Lung microvascular endothelial cell (primary cell): ENCODE results near the gene COMMD2. TPM values are rescaled to one million over a fixed set of nuclear protein-coding genes. Genes with fewer than 3 reads are reported as not detected.

Experiments
- DNase-seq, 2 donors: peaks; one replicate each; pipeline versions ENCODE4 v3.0.0 to v3.0.0-alpha.2; 2010; ENCODE audit warnings: low read depth in 2 of 2
- total RNA-seq: library from RNA; depleted of rRNA; stranded (reverse); fragments of >200 nt; gene quantifications from 2 replicates; pipeline ENCODE4 v1.2.1, GENCODE V29; 2014

COMMD2 gene
- total RNA-seq = 19.2 and 22.8 TPM in 2 replicates

DNA sequence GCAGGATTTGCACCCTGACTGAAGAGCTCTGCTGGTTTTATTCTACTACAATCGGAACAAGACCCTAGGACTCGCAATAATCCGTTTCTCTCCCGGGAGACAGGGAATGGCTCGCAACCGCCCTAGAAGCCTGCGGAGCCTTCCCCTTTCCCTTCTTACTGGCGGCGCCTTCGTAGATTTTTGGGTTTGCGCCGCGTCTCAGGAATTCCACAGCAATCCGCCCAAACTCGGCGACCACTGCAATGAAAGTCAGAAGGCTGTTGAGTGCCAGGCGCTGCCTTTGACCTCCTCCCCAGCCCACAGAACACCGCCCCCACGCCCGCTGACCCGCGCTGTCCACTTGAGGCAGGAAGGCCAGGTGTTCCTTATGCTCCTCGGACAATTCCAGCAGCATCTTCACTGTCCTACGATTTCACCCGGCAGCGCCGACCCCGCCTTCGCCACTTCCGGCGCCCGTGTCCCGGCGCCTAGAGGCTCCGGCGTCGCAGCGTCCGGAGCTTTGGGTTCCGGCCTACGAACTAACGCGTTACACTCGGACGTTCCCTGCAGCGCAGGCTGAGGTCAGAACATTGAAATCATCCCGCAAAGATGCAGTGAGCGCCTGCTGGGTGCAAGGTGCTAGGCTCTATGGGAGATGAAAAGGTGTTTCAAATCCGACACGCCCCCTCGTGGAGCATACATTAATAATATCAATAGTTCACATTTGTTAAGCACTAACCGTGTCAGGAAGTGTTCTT, at the start of gene COMMD2:
TSS of gene COMMD2 (minus strand) at position 439 of the 737 bp plus-strand sequence. CDS start at position 394, 45 bp downstream.
- peak; percentile 82 to 83 for DNase-seq

DNA sequence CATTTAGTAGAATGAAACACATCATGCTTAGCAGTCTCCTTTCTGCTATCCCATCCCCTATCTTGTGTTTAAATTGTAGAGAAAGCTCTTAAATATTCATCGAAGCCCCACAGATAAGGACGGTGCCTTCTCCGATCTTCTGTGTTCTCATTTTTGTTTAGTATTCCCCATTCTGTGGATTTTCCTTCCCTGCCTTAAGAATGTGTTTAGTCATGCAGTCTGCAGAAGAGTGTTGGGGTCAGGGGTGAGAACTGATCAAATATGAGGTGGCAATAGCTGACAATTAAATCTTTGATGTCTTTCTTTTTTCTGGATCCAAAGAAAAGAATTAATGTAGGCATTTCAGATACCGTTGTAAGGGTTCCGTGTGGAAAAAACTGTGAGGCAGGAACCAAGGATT, 49.4 kb upstream of the COMMD2 start:
- DNase-seq = no peak

DNA sequence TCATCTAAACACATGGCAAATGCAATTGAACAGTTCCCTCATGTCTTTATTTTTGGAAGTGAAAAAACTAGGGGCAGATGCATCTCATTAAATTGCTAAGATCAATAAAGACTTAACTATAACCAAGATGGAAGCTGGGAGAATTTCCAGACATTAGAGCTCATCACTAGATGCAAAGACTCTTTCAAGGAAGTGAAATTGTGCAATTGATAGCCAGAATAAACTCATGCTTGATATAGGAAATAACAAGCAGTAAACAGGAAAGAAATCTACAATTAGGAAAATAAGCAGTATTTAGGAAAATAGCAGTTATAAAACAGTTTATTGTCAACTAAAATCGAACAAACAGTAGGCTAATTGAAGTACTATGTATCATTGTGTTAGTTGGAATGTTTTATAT, 48.9 kb upstream of the COMMD2 start:
- no peak for DNase-seq

DNA sequence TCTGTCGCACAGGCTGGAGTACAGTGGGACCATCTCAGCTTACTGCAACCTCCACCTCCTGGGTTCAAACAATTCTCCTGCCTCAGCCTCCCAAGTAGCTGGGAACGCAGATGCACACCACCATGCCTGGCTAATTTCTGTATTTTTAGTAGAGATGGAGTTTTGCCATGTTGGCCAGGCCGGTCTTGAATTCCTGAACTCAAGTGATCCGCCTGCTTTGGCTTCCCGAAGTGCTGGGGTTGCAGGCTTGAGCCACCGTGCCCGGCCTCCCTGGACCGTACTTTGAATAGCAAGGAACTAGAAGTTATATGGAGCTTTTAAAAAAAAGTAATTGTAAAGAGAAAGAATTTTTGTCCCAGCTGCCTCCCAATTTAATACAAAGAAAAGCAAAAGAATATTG, 48.4 kb upstream of the COMMD2 start:
- no peak for DNase-seq

DNA sequence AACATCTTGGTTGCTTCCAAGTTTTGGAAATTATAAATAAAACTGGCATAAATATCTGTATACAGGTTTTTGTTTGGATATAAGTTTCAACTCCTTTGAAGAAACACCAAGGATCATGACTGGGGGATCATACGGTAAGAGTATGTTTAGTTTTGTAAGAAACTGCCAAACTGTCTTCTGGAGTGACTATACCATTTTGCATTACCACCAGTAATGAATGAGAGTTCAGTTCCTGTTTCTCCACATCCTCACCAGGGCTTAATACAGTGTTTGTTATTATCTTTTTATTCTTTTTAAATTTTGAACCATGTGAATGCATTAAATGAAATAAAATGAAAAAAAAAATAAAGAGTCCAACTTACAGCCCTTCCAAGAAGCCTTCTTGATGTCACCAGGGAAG, 43.7 kb upstream of the COMMD2 start:
- no peak for DNase-seq

DNA sequence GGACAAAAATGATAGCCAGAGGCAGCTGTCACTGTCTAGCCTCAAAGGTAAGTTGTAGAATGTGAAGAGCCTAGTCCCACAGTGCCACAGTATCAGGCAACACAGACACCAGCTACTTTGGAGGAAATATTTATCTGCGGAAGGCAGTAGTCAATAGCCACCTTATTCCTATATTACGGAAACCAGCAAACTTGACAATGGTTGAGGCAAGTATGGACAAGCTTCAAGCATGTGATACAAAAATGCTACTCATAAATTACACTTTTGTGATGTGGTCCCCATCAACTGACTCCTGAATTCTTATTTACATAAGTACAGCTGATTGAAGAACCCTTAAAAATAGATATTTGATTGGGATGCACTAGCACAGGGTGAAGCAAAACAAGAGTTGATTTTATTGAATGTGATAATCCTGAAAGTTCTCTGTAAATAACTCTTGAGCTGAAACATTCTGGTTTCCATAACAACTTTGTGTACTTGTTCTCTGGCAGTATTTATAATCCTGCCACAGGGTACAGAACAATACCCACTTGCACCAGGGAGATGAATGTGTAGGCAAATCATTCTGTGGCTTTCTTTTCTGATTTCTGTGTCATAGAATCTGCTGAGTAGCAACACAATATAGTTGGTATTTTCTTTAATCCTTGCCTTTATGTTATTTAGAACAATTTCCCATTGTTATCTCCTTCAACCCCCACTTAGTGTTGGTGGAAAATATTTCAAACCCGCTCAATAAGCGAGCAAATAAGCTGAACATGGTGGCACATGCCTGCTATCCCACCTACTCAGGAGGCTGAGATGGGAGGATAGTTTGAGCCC, 40.4 kb upstream of the COMMD2 start, which contains the start of gene ANKUB1:
TSS of gene ANKUB1 (minus strand) at position 103 of the 819 bp plus-strand sequence. CDS start 188 bp downstream, outside the sequence.
- DNase-seq = no peak

DNA sequence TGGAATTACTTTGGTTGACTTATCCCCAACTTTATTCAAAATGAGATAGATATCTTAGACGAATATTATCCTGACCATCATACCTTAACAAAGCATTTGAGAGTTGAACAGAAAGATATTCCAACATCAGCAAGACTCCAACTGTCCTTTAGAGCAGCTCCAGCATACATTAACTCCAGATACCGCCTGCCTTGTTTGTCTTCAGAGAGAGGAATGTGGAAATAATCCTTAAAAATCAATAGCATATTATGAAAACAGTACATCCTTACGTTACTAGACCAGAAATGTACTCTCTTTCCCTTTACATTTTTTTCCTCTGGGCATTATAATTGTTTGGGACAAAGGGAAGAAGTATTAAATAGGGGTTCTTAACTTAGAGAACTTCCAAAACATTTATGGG, 38.4 kb upstream of the COMMD2 start:
- no peak for DNase-seq

DNA sequence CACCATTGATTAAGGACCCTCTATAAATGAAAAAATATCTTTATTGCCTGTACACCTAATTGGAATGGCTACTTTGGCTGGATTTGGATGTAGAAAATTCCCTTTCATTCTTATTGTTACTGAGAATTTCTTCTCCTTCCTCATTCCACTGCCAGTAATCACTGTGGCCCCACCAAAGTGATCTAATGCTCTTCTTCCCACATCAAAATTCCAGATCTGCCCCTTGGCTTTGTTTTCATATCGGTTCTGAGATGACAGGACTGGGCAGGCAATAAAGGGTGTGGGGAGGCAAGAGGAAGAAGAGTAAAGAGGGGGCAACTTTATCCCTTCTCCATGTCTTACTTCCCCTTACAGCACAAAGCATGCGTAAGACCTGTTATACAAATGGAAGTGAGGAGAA, 38.0 kb upstream of the COMMD2 start:
- no peak for DNase-seq

DNA sequence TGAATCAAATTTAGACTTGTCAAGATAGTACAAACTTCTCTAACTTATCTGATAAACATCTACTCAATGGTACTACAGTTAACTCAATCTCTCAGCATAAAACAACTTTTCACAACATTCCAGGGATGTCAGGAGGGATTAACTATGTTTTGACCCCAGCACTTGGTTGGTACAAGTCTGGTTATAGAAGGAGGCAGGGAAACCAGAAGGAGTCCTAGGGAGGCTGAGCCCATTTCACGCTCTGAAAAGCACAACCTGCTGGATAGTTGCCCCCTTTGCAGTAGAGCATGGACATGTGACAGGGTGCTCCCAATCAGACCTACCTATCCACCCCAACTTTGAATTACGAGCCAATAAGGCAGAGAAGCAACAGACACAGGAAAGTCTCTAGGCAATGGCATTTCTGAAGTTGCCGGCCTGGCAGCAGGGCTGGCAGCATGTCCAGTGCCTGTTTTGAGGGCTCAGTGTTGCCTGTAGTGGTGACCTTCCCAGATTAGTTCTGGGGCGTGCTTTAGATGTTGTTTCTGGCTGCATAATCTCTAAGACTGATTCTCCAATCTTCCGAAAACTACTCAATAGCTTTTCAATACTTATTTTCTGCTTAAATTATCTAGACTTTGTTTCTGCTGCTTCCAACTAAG, 31.9 kb upstream of the COMMD2 start:
- no peak for DNase-seq

DNA sequence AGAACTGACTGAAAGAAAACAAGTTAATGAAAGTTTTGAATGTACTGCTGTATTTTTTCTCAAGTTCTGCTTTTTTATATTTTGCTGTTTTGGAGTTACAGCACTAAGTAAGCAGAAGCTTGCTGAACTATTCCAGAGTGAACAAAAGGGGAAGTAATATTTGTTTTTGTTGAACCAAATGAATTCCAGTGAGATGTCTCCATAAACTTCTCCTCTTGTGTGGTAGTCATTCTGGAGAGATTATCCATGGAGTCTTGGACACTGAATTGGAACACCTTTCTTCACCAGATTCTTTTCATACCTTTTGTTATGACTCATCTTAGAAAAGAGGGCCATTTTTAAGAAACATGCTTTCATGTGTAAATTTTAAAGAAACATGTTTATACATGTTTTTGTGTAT, 31.3 kb upstream of the COMMD2 start:
- DNase-seq = peak in 1 of 2 donors; percentile 4

DNA sequence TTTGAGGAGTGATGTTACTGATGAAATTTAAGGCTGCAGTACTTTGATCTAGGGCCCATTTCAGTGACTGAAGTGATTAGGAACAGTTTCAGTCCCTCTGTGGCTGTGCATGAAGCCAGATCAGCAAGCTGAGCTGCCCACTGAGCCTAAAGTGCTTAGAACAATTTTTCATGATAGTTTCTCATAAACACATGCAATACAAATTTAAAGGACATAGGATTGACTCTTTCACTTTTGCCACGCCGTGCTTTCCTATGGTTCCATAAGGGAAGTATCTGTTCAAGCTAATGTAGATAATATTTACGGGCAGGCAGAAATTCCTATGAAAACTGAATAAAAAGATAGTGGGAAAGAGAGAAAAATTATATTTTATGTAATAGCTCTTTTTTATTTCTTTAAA, 29.5 kb upstream of the COMMD2 start:
- DNase-seq = no peak

DNA sequence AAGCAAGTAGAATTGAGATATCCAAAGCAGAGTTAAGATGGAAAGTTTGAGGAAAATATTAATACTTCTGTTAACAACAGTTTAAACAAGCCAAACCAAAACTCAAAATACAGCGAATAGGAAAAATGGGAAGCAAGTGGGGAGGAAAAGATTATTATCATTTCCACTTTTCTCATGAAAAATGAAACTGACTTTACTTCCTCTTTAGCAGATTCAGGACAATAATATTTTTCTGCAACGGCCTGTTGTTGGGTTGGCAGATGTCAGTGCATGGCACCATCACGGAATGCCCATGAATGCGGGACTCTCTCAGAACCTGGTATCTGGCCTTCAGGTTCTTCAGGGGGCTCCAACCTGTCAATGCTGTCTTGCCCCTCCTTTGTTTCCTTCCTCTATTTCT, 28.9 kb upstream of the COMMD2 start:
- DNase-seq = peak; percentile 3 to 67

DNA sequence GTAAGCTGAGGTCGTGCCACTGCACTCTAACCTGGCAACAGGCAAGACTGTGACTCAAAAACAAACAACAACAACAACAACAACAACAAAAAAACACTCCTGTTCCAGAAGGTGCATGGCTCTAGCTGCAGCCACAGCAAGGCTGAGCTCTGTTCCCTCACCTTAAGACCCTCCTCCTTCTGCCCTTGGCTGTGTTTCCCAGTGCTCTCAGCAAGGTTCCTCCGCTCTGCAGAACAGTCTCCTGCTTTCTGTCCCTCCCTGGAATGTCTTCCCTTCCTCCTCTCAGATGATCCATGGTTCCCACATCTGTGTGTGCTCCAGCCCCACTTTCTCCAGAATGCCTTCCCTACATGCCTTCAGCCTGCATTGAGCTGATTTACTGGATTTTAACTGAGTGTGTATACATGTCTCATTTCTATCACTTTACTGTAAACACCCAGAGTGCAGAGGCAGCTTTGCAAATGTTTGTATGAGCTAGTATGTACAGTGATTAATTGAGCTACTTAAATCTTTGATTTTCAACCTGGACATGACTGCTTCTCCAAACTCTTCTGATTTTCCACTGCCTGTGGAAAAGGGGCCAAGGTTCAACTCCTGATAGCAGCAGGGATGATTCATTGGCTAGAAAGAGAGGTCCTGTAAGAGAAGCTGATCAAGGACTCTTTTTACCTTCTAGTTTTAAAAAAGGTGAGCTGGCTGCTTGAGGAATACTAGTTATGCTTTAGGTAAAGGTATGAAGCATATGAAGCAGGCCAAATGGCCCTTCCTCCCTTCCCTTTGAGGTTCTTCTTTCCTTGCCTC, 25.3 kb upstream of the COMMD2 start:
- DNase-seq = peak in 1 of 2 donors; percentile 32

DNA sequence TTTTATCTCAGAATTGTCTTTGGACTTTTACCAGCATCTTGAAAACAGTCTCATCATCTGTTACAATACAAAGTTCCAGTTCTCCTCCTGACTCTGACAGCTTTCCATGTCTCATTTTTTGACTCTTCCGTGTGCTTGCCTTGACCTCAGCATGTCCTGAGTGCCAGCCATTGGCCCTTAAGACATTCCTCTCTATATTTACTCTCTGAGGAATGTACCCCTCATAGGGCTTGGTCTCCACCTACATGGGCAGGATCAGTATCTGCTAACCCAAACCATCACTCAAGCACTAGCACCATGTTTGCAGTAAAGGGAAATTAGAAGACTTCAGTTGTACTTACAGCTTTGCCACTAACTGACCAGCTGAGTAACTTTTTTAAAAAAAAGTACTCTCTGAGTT, 23.9 kb upstream of the COMMD2 start:
- no peak for DNase-seq

DNA sequence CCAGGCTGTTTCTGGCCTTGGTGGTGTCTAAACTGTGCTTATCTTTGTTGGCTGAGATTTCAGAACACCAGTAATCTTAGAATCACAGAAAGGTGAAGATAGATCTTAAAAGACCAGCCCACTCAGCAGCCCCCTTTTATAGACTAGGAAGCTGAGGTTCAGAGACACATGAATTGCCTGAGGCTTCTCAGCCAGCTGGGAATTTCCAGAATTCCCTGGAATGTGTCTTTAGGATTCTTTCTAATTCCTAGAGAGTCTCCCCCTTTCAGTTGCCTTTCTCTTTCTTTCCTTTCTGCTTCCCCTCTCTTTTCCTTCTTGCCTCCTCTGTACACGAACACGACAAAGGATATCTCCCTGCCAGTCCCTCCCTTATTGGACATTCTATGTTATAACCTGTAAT, 20.6 kb upstream of the COMMD2 start:
- DNase-seq = no peak

DNA sequence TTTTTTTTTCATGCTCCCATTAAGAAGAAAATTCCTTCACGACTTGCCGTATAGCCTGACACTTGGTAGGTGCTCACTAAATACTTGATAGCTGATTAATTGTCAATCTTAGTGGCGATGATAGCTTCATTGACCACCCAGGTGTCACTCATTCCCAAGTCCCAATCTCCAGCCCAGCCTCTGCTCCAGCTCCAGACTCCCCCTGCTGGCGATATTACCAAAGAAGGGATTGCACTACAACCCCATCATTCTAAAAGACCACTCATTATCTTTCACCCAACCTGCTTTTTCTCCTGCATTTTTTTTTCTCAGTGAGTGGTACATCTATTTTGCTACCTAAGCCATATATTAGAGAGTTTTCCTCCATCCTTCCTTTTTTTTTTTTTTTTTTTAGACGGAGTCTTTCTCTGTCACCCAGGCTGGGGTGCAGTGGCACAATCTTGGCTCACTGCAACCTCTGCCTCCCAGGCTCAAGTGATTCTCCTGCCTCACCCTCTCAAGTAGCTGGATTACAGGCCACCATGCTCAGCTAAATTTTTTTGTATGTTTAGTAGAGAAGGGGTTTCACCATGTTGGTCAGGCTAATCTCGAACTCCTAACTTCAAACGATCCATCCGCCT, 19.5 kb upstream of the COMMD2 start:
- peak; percentile 47 to 72 for DNase-seq

DNA sequence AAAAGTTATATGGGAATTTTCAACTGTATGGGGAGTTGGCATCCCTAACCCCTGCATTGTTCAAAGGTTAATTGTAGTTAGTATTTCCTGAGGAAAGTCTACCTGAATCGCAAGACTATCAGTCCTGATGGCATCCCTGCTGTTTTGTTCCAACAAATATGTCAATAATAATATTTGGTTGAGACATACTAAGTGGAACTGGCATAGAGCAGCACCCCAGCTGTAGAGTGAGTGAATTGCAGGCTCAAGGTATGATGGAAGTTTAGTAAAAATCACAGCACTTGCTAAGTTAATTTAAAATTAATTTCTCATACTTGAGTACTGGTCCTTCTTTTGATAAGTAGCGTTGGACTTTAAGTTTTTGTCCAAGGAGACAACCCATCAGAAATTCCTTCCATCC, 18.0 kb upstream of the COMMD2 start:
- no peak for DNase-seq

DNA sequence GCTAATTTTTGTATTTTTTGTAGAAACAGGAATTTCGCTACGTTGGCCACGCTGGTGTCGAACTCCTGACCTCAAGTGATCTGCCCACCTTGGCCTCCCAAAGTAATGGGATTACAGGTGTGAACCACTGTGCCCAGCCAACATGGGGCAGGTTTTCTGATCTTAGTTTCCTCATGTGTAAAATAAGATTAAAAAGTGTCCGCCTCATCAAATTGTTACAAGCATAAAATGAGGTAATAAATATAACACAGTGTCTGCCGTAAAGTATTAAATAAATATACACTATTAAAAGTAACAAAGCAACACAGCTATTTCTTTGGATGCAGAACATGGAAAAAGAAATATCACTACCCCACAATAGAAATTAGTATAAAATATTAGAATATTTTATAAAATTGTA, 16.4 kb upstream of the COMMD2 start:
- no peak for DNase-seq

DNA sequence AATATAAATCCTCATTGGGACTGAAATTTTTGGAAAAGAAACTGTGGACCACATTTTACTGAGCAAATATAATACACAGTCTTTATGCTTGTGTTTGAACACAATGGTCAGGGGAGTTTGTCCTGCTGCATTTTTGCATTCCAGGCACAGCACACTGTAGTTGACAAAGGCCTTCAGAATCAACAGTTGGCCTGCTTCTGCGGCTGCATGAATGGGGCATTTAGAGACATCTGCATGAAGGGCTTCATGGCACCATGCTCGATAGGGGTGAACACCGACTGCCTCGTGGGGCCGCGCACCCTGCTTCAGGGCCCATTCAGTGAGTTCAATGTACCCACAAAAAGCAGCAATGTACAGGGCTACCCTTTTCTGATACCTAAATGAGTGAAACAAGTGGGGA, 15.4 kb upstream of the COMMD2 start:
- DNase-seq = no peak

DNA sequence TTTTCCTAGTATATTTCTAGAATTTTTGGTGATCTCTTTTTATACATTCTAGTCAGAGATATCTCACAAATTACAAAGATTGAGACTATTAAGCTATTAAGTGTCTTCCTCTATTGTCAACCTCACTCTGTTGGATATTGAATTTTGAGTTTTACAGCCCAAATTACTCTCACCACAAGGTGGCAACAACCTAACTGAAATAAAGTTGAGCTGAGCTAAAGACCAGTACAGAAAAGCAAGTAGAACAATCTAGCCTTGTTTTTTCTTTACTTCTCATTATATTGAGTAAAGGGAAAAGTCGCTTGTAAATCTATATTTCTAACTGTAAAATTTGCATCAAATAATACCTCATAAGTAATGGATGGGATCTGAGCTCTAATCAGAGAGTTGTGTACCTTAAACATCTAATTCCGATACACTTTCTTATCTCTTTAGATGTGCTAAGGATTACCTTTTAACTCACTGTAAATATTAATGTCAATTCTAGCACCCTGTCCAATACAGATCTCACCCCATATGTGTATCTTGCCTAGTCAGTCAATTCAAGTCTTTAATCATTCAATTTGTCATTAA, 13.6 kb upstream of the COMMD2 start:
- DNase-seq = peak; percentile 47 to 70

DNA sequence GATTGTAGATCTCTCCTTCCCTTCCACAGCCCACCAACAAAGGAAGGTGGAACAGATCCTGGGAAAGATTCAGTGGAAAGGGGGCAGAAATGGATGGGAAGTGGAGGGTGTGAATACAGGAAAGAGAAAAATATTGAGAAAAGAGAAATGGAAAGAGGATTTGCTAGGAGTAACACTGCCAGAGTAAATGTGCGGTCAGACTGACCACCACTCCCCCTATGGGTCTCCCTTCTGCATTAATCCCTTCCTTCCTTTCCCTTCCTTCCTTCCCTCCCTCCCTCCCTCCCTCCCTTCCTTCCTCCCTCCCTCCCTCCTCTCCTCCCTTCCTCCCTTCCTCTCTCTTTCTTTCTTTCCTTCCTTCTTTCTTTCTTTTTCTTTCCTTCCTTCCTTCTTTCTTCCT, 12.0 kb upstream of the COMMD2 start:
- no peak for DNase-seq
